ENCODE data around the gene ZBTB7B.

ZBTB7B gene

GRCh38 chr1:155016231-155016831 lies 13.7 kb downstream of the ZBTB7B start:
- no peak for TF ChIP-seq CTCF (conservative IDR thresholded peaks at IDR 0.05; ENCODE audit: low read length)
- no peak overlapping the region for H3K4me3 ChIP-seq (ENCODE audit: low read length)
- no peak for DNase-seq (ENCODE audit: low read depth)

GRCh38 chr1:155017041-155017945 lies 14.7 kb downstream of the ZBTB7B start:
- TF ChIP-seq CTCF (conservative IDR thresholded peaks at IDR 0.05; ENCODE audit: low read length), result peak; percentile 95
- H3K4me3 ChIP-seq (ENCODE audit: low read length), result peak overlapping the region; percentile 33
- DNase-seq (ENCODE audit: low read depth), result peak; percentile 76

- TF ChIP-seq CTCF (conservative IDR thresholded peaks at IDR 0.05; ENCODE audit: low read length), result no peak
- H3K4me3 ChIP-seq (ENCODE audit: low read length), result no peak overlapping the region
- DNase-seq (ENCODE audit: low read depth), result no peak
These were observed 15.3 kb downstream of the ZBTB7B start for GRCh38 chr1:155017946-155018316.

- no peak for DNase-seq (ENCODE audit: low read depth)
- TF ChIP-seq CTCF (conservative IDR thresholded peaks at IDR 0.05; ENCODE audit: low read length), result no peak
- H3K4me3 ChIP-seq (ENCODE audit: low read length), result no peak overlapping the region
These were observed 16.2 kb downstream of the ZBTB7B start for GRCh38 chr1:155018617-155019348.

GRCh38 chr1:155019377-155020245 lies 17.0 kb downstream of the ZBTB7B start:
- DNase-seq (ENCODE audit: low read depth), result no peak
- TF ChIP-seq CTCF (conservative IDR thresholded peaks at IDR 0.05; ENCODE audit: low read length), result no peak
- H3K4me3 ChIP-seq (ENCODE audit: low read length), result no peak overlapping the region

- H3K4me3 ChIP-seq (ENCODE audit: low read length), result no peak overlapping the region
- TF ChIP-seq CTCF (conservative IDR thresholded peaks at IDR 0.05; ENCODE audit: low read length), result no peak
- DNase-seq (ENCODE audit: low read depth), result peak; percentile 11
These were observed 19.7 kb downstream of the ZBTB7B start for GRCh38 chr1:155022136-155022926.

Data from AG10803 (cell line).